Activated naive CD8-positive, alpha-beta T cell treated with anti-CD3 and anti-CD28 coated beads, Interleukin-2, amount 10 ng/mL, durations not matched to agents 7 days and 5 days (primary cell): Measurements from ENCODE around the gene DRICH1. TPM values are rescaled to one million over a fixed set of nuclear protein-coding genes. Genes with fewer than 3 reads are reported as not detected.
"Not testable (repeated sequence)": the region's sequence is repeated elsewhere in the genome, so short reads cannot be mapped to it uniquely, and the experiment has no call there.

Source experiments
- ATAC-seq: fragments of 150-1000 bp; cut with Tn5 transposase; one replicate; pipeline ENCODE4 v1.10.0; 2021; ENCODE audit warnings: low read depth, moderate library complexity
- POLR2A ChIA-PET: fragments of 350-600 bp; sonication (Branson Sonifier 250); formaldehyde crosslinking; loops from one replicate; lab custom pipeline; 2021; ENCODE audit warnings: antibody characterized with exemption; lab: Charles Lee
- DNase-seq: peaks from one replicate; pipeline ENCODE4 v3.0.0; 2021
- H3K27ac Mint-ChIP-seq: one replicate; pipeline ENCODE4 v1.8.0; 2022; ENCODE audit warnings: mild to moderate bottlenecking, mixed read lengths
- H3K27me3 Mint-ChIP-seq: one replicate; pipeline ENCODE4 v1.8.0; 2022; ENCODE audit warnings: mild to moderate bottlenecking, moderate library complexity, mixed read lengths
- H3K36me3 Mint-ChIP-seq: one replicate; pipeline ENCODE4 v1.8.0; 2021; ENCODE audit warnings: mild to moderate bottlenecking, mixed read lengths
- H3K4me1 Mint-ChIP-seq: one replicate; pipeline ENCODE4 v1.8.0; 2021; ENCODE audit warnings: mixed read lengths
- H3K4me3 Mint-ChIP-seq: one replicate; pipeline ENCODE4 v1.8.0; 2022; ENCODE audit warnings: mild to moderate bottlenecking, moderate library complexity, mixed read lengths
- H3K9me3 Mint-ChIP-seq: one replicate; pipeline ENCODE4 v1.8.0; 2021; ENCODE audit warnings: mixed read lengths
- total RNA-seq, 2 experiments: library from RNA; stranded (reverse); gene quantifications; one replicate each; pipeline ENCODE4 v1.2.3, GENCODE V29; 2021

DRICH1 gene
- total RNA-seq, 2 experiments from 2014 or later, result 0.69 to 0.79 TPM

DNA sequence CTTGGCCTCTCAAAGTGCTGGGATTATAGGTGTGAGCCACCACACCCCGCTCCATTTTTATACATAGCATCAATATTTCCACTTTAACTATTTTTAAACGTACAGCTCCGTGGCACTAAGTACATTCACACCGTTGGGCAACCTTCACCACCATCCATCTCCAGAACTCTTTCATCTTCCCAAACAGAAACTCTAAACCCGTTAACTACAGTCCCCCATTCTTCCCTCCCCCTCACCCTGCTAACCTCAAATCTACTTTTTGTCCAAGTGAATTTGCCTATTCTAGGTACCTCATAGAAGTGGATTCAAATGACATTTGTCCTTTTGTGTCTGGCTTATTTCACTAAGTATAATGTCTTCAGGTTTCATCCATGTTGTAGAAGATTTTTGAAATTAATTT is 55.4 kb downstream of the DRICH1 start:
- H3K27ac Mint-ChIP-seq, result no peak overlapping the region
- ATAC-seq, result no peak
- no peak overlapping the region for H3K4me3 Mint-ChIP-seq
- POLR2A ChIA-PET, result no interaction called here
- no peaks in the 10 kb centered on the region for H3K36me3 Mint-ChIP-seq
- peaks cover 16% of the 10 kb centered on the region for H3K4me1 Mint-ChIP-seq
- no peaks in the 10 kb centered on the region for H3K9me3 Mint-ChIP-seq
- no peak for DNase-seq
- peaks cover 38% of the 10 kb centered on the region for H3K27me3 Mint-ChIP-seq

DNA sequence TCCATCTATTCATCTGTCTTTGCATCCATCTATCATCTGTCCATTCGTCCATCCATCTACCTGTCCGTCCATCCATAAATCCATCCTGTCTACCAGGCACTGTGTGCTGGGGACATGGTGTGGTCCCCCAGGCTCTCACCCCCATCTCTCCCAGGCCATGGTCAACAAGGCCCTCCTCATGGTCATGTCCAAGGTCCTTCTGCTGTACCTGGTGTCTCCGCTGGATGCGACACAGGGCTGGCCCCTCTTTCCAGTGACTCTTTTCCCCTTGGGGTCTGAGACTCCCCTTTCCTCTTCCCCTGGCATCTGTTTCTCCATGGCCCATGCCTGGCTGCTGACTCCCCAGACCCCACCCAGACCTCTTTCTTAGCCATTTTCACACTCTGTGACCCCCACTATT is 56.5 kb downstream of the DRICH1 start:
- Mint-ChIP-seq H3K36me3 (no peaks in the 10 kb centered on the region), H3K4me1 (peaks cover 7% of the 10 kb centered on the region), H3K9me3 (no peaks in the 10 kb centered on the region), H3K27me3 (peaks cover 32% of the 10 kb centered on the region), H3K27ac (no peak overlapping the region), H3K4me3 (no peak overlapping the region)
- POLR2A ChIA-PET, result no interaction called here
- peak; percentile 14 for DNase-seq
- ATAC-seq, result no peak

DNA sequence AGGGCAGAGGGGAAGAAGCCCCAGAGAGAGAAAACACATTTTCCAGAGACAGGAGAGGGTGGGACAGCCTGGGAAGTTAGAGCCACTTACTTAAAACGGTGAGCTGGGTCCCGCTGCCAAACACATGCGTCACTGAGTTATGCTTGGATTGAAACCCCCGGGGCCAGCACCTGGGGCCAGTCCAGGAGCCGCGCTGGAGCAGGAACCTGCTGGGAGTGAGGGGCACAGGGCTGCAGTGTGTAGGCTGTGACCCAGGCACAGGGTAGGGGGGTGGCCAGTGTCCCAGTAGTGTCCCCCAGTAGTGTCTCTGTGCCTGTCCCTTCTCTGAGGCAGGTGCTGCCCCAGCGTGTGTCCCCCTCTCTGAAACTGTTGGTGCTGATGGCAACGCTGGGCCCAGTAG is 57.2 kb downstream of the DRICH1 start:
- peaks cover 32% of the 10 kb centered on the region for H3K27me3 Mint-ChIP-seq
- POLR2A ChIA-PET, result no interaction called here
- no peaks in the 10 kb centered on the region for H3K9me3 Mint-ChIP-seq

GRCh38 chr22:23574371-23574811 is 57.7 kb downstream of the DRICH1 start:
- ATAC-seq (no peak), DNase-seq (peak; percentile 26)
- H3K27me3 Mint-ChIP-seq, result peaks cover 32% of the 10 kb centered on the region
- no peaks in the 10 kb centered on the region for H3K36me3 Mint-ChIP-seq
- H3K9me3 Mint-ChIP-seq, result no peaks in the 10 kb centered on the region
- no peak overlapping the region for H3K4me3 Mint-ChIP-seq
- peaks cover 6% of the 10 kb centered on the region for H3K4me1 Mint-ChIP-seq
- no peak overlapping the region for H3K27ac Mint-ChIP-seq
- POLR2A ChIA-PET, result no interaction called here

More for the DNA sequence above, 57.2 kb downstream of the DRICH1 start:
- Mint-ChIP-seq H3K36me3 (no peaks in the 10 kb centered on the region), H3K4me1 (peaks cover 6% of the 10 kb centered on the region), H3K27ac (no peak overlapping the region), H3K4me3 (no peak overlapping the region)
- DNase-seq (peak; percentile 12), ATAC-seq (no peak)

- H3K9me3 Mint-ChIP-seq, H3K4me1 Mint-ChIP-seq, POLR2A ChIA-PET, ATAC-seq, H3K36me3 Mint-ChIP-seq, H3K27ac Mint-ChIP-seq, H3K4me3 Mint-ChIP-seq: not testable (repeated sequence)
- DNase-seq, result peak; percentile 18
- H3K27me3 Mint-ChIP-seq, result peaks cover 28% of the 10 kb centered on the region
These were observed 58.4 kb downstream of the DRICH1 start for GRCh38 chr22:23573701-23574235.

DNA sequence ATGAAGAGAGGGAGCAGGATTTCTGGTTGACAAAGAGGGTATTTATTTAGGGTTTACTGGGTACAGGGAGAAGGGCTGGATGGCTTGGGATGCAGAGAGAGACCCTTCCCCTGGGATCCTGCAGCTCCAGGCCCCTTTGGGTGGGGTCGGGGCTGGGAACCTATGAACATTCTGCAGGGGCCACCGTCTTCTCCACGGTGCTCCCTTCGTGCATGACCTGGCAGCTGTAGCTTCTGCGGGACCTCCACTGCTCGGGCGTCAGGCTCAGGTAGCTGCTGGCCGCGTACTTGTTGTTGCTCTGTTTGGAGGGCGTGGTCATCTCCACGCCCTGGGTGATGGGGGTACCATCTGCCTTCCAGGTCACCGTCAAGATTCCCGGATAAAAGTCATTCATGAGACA is 59.0 kb downstream of the DRICH1 start:
- peaks cover 23% of the 10 kb centered on the region for H3K27me3 Mint-ChIP-seq
- H3K9me3 Mint-ChIP-seq, POLR2A ChIA-PET, H3K36me3 Mint-ChIP-seq, H3K4me3 Mint-ChIP-seq, H3K27ac Mint-ChIP-seq, ATAC-seq, H3K4me1 Mint-ChIP-seq: not testable (repeated sequence)
- peak; percentile 6 for DNase-seq

DNA sequence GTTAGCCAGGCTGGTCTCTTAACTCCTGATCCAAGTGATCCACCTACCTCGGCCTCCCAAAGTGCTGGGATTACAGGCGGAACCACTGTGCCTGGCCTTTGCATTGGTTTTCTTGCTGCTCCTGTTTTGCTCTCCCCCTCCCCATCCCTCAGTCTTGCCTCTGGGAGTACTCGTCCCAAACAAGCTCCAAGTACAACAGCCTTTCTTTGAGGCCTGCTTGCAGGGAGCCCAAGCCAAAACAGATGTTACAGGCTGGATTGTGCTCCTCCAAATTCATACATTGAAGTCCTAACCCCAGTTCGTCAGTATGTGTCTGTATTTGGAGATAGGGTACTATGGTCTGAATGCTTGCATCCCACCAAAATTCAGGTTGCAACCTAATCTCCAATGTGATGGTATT is 60.6 kb downstream of the DRICH1 start:
- DNase-seq (no peak), ATAC-seq (no peak)
- no peaks in the 10 kb centered on the region for H3K9me3 Mint-ChIP-seq
- peaks cover under 1% of the 10 kb centered on the region for H3K4me1 Mint-ChIP-seq
- POLR2A ChIA-PET, result no interaction called here
- H3K36me3 Mint-ChIP-seq, result no peaks in the 10 kb centered on the region
- H3K27ac Mint-ChIP-seq, result no peak overlapping the region
- no peak overlapping the region for H3K4me3 Mint-ChIP-seq
- peaks cover 18% of the 10 kb centered on the region for H3K27me3 Mint-ChIP-seq

DNA sequence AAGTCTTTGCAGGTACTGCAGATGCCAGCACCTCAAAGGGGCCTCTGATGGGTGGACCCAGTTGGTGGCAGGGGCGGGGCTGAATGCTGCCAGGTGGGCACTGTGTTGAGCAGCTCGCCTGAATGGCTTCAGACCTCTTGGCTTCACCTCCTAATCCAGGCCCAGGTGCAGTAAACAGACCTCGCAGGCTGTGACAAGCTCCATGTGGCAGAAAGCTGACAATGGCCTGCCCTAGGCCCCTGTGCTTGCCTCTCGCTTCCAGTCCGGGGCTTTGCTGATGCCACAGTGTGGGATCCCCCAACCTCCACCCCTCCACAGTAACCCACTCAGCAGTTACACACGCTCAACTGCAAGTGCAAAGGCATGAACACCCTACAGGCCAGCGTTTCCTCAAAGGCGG is 61.4 kb downstream of the DRICH1 start:
- no peak overlapping the region for H3K27ac Mint-ChIP-seq
- H3K4me1 Mint-ChIP-seq, result peaks cover 2% of the 10 kb centered on the region
- H3K4me3 Mint-ChIP-seq, result no peak overlapping the region
- no peak for ATAC-seq
- DNase-seq, result no peak
- peaks cover 14% of the 10 kb centered on the region for H3K27me3 Mint-ChIP-seq
- POLR2A ChIA-PET, result no interaction called here
- no peaks in the 10 kb centered on the region for H3K36me3 Mint-ChIP-seq
- H3K9me3 Mint-ChIP-seq, result no peaks in the 10 kb centered on the region

GRCh38 chr22:23569716-23570115 is 62.4 kb downstream of the DRICH1 start:
- Mint-ChIP-seq H3K4me3 (no peak overlapping the region), H3K4me1 (peaks cover 5% of the 10 kb centered on the region), H3K36me3 (no peaks in the 10 kb centered on the region), H3K27ac (no peak overlapping the region), H3K27me3 (peaks cover 21% of the 10 kb centered on the region), H3K9me3 (no peaks in the 10 kb centered on the region)
- POLR2A ChIA-PET, result no interaction called here
- ATAC-seq (no peak), DNase-seq (no peak)

DNA sequence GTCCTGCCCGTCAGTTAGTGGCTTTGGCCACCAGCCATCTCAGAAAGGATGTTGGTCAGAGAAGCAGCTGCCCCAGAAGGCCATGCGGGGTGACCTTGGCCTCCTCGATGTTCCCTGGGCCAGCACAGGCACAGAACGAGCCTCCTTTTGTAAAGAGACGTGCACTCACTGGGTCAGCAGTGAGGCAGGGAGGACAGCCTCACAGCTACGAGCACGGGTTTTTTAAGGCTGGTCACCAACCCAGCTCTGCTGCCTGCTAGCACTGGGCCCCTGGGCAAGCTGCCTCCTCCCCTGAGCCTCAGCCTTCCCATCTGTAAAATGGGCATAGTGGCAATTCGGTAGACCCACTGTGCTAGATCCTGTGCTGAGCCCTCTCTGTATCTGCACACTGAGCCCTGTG is 62.8 kb downstream of the DRICH1 start:
- Mint-ChIP-seq H3K36me3 (no peaks in the 10 kb centered on the region), H3K27ac (no peak overlapping the region), H3K27me3 (peaks cover 26% of the 10 kb centered on the region), H3K4me3 (no peak overlapping the region), H3K4me1 (peaks cover 5% of the 10 kb centered on the region), H3K9me3 (no peaks in the 10 kb centered on the region)
- POLR2A ChIA-PET, result no interaction called here
- DNase-seq (no peak), ATAC-seq (no peak)

GRCh38 chr22:23566705-23567475 is 65.2 kb downstream of the DRICH1 start:
- H3K27me3 Mint-ChIP-seq, result peaks cover 35% of the 10 kb centered on the region
- peaks cover 5% of the 10 kb centered on the region for H3K4me1 Mint-ChIP-seq
- H3K27ac Mint-ChIP-seq, result no peak overlapping the region
- DNase-seq (no peak), ATAC-seq (no peak)
- H3K36me3 Mint-ChIP-seq, result no peaks in the 10 kb centered on the region
- POLR2A ChIA-PET, result no interaction called here
- no peaks in the 10 kb centered on the region for H3K9me3 Mint-ChIP-seq
- H3K4me3 Mint-ChIP-seq, result no peak overlapping the region

- DNase-seq (no peak), ATAC-seq (no peak)
- Mint-ChIP-seq H3K9me3 (no peaks in the 10 kb centered on the region), H3K4me1 (peaks cover 5% of the 10 kb centered on the region), H3K36me3 (no peaks in the 10 kb centered on the region), H3K4me3 (peak overlapping the region; percentile 70), H3K27me3 (peaks cover 35% of the 10 kb centered on the region), H3K27ac (no peak overlapping the region)
- POLR2A ChIA-PET, result no interaction called here
These were observed 66.0 kb downstream of the DRICH1 start for GRCh38 chr22:23565915-23566704.

DNA sequence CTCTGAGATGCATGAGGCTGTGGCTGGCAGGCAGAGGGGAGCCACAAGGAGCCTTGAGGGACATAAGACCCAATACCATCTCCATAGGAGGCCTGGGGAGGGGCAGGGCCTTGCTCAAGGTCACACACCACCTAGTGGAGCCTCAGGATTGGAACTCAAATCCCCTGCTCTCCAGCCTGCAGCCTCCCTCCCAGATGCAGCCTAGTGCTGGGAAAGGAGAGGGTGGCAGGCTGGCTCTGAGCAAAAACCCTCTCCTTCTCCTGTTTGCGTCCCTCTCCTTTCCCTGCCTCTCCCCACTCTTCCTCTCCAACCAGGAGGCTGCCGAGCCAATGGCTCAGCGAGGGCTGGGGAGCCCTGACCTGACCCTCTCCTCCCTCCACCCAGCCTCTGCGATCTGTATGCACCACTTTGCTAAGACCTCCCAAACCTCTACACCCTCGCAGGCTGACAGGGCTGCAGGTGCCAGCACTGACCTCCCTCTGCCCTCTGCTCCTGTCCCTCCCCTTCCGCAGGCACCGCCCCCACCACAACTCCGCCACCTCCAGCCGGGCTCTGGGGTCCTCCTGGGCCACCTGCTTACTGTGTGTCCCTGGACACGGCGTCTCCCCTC is 66.7 kb downstream of the DRICH1 start:
- Mint-ChIP-seq H3K36me3 (no peaks in the 10 kb centered on the region), H3K4me3 (peak overlapping the region; percentile 70), H3K9me3 (no peaks in the 10 kb centered on the region), H3K27me3 (peaks cover 35% of the 10 kb centered on the region), H3K27ac (no peak overlapping the region), H3K4me1 (peaks cover 5% of the 10 kb centered on the region)
- DNase-seq, result no peak
- no peak for ATAC-seq
- POLR2A ChIA-PET, result interaction anchor here (0.7 kb wide), 2 partner anchors 37 to 80 kb away, joined by 3 to 4 read pairs; no protein-coding TSS in a partner anchor
